Activated naive CD4-positive, alpha-beta T cell treated with anti-CD3 and anti-CD28 coated beads for 36 hours (primary cell): ENCODE results near the gene UBE2I. TPM values are rescaled to one million over a fixed set of nuclear protein-coding genes. Genes with fewer than 3 reads are reported as not detected.

ENCODE experiments used
- CTCF ChIA-PET: fragments of 350-600 bp; sonication (Branson Sonifier 250); formaldehyde crosslinking; loops from one replicate; lab custom pipeline; 2021; ENCODE audit warnings: antibody characterized with exemption; lab: Charles Lee
- DNase-seq: peaks from one replicate; pipeline ENCODE4 v3.0.0-alpha.2; 2020
- H3K27ac Mint-ChIP-seq: one replicate; pipeline ENCODE4 v1.8.0; 2021; ENCODE audit warnings: mild to moderate bottlenecking, mixed read lengths
- H3K27me3 Mint-ChIP-seq: one replicate; pipeline ENCODE4 v1.8.0; 2021; ENCODE audit warnings: low read depth, mixed read lengths
- H3K36me3 Mint-ChIP-seq: one replicate; pipeline ENCODE4 v1.8.0; 2021; ENCODE audit warnings: low read depth, mixed read lengths
- H3K4me1 Mint-ChIP-seq: one replicate; pipeline ENCODE4 v1.8.0; 2021; ENCODE audit warnings: low read depth, mixed read lengths
- H3K4me3 Mint-ChIP-seq: one replicate; pipeline ENCODE4 v1.8.0; 2021; ENCODE audit warnings: mild to moderate bottlenecking, moderate library complexity, mixed read lengths
- H3K9me3 Mint-ChIP-seq: one replicate; pipeline ENCODE4 v1.8.0; 2021; ENCODE audit warnings: mixed read lengths
- intact Hi-C: fragments of 100-400 bp; cut with micrococcal nuclease; formaldehyde crosslinking; loops from one replicate; pipeline ENCODE4 v1.15.1; 2023
- total RNA-seq, 2 experiments: library from RNA; stranded (reverse); gene quantifications; one replicate each; pipeline ENCODE4 v1.2.3, GENCODE V29; 2021

The UBE2I gene
- total RNA-seq, 2 experiments from 2014 or later, result 273 to 297 TPM

GRCh38 chr16:1279945-1280589 lies 29.4 kb upstream of the UBE2I start:
- Mint-ChIP-seq H3K9me3 (no peaks in the 10 kb centered on the region), H3K4me3 (no peak overlapping the region), H3K36me3 (no peaks in the 10 kb centered on the region), H3K4me1 (no peaks in the 10 kb centered on the region), H3K27me3 (peaks cover 15% of the 10 kb centered on the region), H3K27ac (no peak overlapping the region)
- no peak for DNase-seq
- CTCF ChIA-PET, result no interaction called here
- intact Hi-C loops, result no loop called here

DNA sequence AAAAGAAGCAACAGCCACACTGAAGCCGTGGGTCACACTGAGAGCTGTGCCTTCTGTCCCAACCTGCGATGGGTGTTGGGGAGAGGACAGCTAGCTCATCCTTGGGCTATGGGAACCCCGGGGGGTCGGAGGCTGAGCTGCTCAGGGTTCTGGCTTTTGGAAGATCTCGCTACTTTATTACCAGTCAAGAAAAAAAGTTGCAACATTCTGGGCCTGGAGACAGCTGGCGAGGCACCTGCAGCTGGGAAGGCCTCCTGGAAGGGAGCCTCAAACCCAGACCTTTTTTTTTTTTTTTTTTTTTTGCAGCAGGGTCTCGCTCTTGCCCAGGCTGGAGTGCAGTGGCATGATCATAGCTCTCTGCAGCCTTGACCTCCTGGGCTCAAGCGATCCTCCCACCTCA lies 28.7 kb upstream of the UBE2I start:
- no peaks in the 10 kb centered on the region for H3K36me3 Mint-ChIP-seq
- DNase-seq, result no peak
- H3K4me3 Mint-ChIP-seq, result no peak overlapping the region
- intact Hi-C loops, result no loop called here
- no peak overlapping the region for H3K27ac Mint-ChIP-seq
- no peaks in the 10 kb centered on the region for H3K4me1 Mint-ChIP-seq
- H3K9me3 Mint-ChIP-seq, result no peaks in the 10 kb centered on the region
- peaks cover 11% of the 10 kb centered on the region for H3K27me3 Mint-ChIP-seq
- CTCF ChIA-PET, result no interaction called here

- H3K36me3 Mint-ChIP-seq, result no peaks in the 10 kb centered on the region
- no peaks in the 10 kb centered on the region for H3K4me1 Mint-ChIP-seq
- intact Hi-C loops, result no loop called here
- H3K4me3 Mint-ChIP-seq, result no peak overlapping the region
- DNase-seq, result no peak
- no peaks in the 10 kb centered on the region for H3K9me3 Mint-ChIP-seq
- no peak overlapping the region for H3K27ac Mint-ChIP-seq
- CTCF ChIA-PET, result no interaction called here
- peaks cover 9% of the 10 kb centered on the region for H3K27me3 Mint-ChIP-seq
Measured at GRCh38 chr16:1281517-1281916, 27.9 kb upstream of the UBE2I start.

GRCh38 chr16:1282324-1282973 lies 27.0 kb upstream of the UBE2I start:
- Mint-ChIP-seq H3K27me3 (peaks cover 9% of the 10 kb centered on the region), H3K9me3 (no peaks in the 10 kb centered on the region), H3K4me1 (no peaks in the 10 kb centered on the region), H3K27ac (no peak overlapping the region), H3K4me3 (no peak overlapping the region), H3K36me3 (no peaks in the 10 kb centered on the region)
- CTCF ChIA-PET, result no interaction called here
- intact Hi-C loops, result no loop called here
- DNase-seq, result no peak

DNA sequence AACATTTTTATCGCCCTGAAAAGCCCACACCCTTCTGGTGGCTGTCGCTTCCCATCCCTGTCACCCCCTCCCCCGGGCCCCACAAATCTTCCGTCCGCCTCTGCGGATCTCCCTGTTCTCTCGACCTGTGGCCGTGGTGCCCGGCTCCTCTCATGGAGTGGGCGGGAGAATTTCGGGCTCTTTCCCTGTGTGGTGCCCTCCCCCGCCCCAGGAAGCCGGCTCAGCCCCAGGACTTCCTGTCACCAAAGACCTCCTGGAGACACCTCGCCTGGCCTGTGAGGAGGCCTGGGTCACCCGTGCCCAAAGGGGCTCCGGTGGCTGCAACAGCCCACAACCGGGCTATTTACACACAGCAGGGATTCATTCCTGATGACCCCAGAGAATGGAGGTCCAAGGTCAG lies 26.1 kb upstream of the UBE2I start:
- Mint-ChIP-seq H3K36me3 (no peaks in the 10 kb centered on the region), H3K4me3 (no peak overlapping the region), H3K27me3 (peaks cover 13% of the 10 kb centered on the region), H3K9me3 (no peaks in the 10 kb centered on the region), H3K4me1 (peaks cover 1% of the 10 kb centered on the region), H3K27ac (no peak overlapping the region)
- intact Hi-C loops, result no loop called here
- no peak for DNase-seq
- CTCF ChIA-PET, result no interaction called here

- Mint-ChIP-seq H3K36me3 (no peaks in the 10 kb centered on the region), H3K27me3 (peaks cover 12% of the 10 kb centered on the region), H3K4me1 (peaks cover 3% of the 10 kb centered on the region), H3K27ac (no peak overlapping the region), H3K9me3 (no peaks in the 10 kb centered on the region), H3K4me3 (no peak overlapping the region)
- DNase-seq, result no peak
- intact Hi-C loops, result no loop called here
- CTCF ChIA-PET, result no interaction called here
Measured at GRCh38 chr16:1283996-1284616, 25.3 kb upstream of the UBE2I start.

- intact Hi-C loops, result no loop called here
Measured at GRCh38 chr16:1285669-1286512, 23.5 kb upstream of the UBE2I start.

GRCh38 chr16:1286513-1287094 lies 22.8 kb upstream of the UBE2I start:
- intact Hi-C loops, result no loop called here
- Mint-ChIP-seq H3K36me3 (no peaks in the 10 kb centered on the region), H3K4me3 (no peak overlapping the region), H3K27ac (no peak overlapping the region), H3K9me3 (no peaks in the 10 kb centered on the region), H3K4me1 (peaks cover 6% of the 10 kb centered on the region), H3K27me3 (peaks cover 31% of the 10 kb centered on the region)
- CTCF ChIA-PET, result no interaction called here
- DNase-seq, result no peak

More at GRCh38 chr16:1285669-1286512, 23.5 kb upstream of the UBE2I start:
- Mint-ChIP-seq H3K36me3 (no peaks in the 10 kb centered on the region), H3K9me3 (no peaks in the 10 kb centered on the region), H3K4me1 (peaks cover 6% of the 10 kb centered on the region), H3K27ac (no peak overlapping the region), H3K4me3 (no peak overlapping the region), H3K27me3 (peaks cover 26% of the 10 kb centered on the region)
- CTCF ChIA-PET, result no interaction called here
- DNase-seq, result no peak

GRCh38 chr16:1287982-1288670 lies 21.3 kb upstream of the UBE2I start:
- CTCF ChIA-PET, result no interaction called here
- Mint-ChIP-seq H3K4me1 (peaks cover 6% of the 10 kb centered on the region), H3K4me3 (no peak overlapping the region), H3K27ac (no peak overlapping the region), H3K36me3 (no peaks in the 10 kb centered on the region), H3K9me3 (no peaks in the 10 kb centered on the region), H3K27me3 (peaks cover 34% of the 10 kb centered on the region)
- intact Hi-C loops, result no loop called here
- no peak for DNase-seq

DNA sequence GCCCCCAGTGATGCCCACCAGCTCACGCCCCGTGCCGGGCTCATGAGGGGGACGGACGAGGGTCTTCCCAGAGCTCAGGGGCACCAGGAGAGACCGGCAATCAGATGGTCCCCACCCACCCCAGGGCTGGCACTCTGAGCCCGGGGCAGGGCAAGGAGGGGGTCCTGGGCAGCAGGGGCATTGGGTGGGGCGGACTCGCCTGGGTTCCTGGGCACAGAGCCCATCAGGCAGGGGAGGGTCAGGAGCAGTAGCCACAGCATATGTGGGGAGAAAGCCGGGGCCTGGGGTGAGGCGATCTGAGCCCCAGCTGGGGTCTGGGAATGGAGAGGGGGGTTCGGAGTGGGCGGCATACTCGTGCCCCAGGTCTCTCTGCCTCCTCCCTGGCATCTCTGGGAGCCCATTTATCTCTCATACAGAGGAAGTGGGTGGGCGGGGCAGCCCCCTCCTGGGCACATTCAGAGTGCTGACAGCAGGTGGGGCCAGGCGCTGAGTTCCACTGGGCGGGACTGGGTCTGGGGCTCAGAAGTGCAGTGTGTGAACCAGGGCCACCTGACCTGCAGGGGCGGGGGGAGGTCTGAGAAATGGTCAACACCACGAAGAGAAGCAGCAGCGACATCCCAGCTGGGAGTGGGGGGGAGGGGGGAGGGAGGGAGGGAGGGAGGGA lies 20.5 kb upstream of the UBE2I start:
- DNase-seq, result peak; percentile 28
- Mint-ChIP-seq H3K9me3 (no peaks in the 10 kb centered on the region), H3K4me3 (no peak overlapping the region), H3K4me1 (peaks cover 6% of the 10 kb centered on the region), H3K27ac (no peak overlapping the region), H3K27me3 (peaks cover 40% of the 10 kb centered on the region), H3K36me3 (no peaks in the 10 kb centered on the region)
- CTCF ChIA-PET, result no interaction called here
- intact Hi-C loops, result no loop called here

GRCh38 chr16:1289477-1289866 lies 20.0 kb upstream of the UBE2I start:
- no peaks in the 10 kb centered on the region for H3K36me3 Mint-ChIP-seq
- H3K4me1 Mint-ChIP-seq, result peaks cover 6% of the 10 kb centered on the region
- intact Hi-C loops, result no loop called here
- no peak overlapping the region for H3K27ac Mint-ChIP-seq
- CTCF ChIA-PET, result interaction anchor here (1.0 to 1.5 kb wide), 2 partner anchors 10 to 16 kb away, joined by 3 to 4 read pairs; no protein-coding TSS in a partner anchor
- no peaks in the 10 kb centered on the region for H3K9me3 Mint-ChIP-seq
- DNase-seq, result no peak
- H3K4me3 Mint-ChIP-seq, result no peak overlapping the region
- H3K27me3 Mint-ChIP-seq, result peaks cover 45% of the 10 kb centered on the region
